GM20000 (cell line): ENCODE results near the gene RRAS2.
"Not testable (repeated sequence)": the region's sequence is repeated elsewhere in the genome, so short reads cannot be mapped to it uniquely, and the experiment has no call there.

Experiments
- DNase-seq: peaks from one replicate; pipeline ENCODE4 v3.0.0; 2012; ENCODE audit warnings: low spot score
- TF ChIP-seq, protein P1 (sequence below): IDR thresholded peaks from 2 replicates; pipeline ENCODE4 v1.5.1; 2012; ENCODE audit warnings: mild to moderate bottlenecking, control low read depth; ENCODE audit errors: extremely low read depth, missing control alignments

The RRAS2 gene

DNA sequence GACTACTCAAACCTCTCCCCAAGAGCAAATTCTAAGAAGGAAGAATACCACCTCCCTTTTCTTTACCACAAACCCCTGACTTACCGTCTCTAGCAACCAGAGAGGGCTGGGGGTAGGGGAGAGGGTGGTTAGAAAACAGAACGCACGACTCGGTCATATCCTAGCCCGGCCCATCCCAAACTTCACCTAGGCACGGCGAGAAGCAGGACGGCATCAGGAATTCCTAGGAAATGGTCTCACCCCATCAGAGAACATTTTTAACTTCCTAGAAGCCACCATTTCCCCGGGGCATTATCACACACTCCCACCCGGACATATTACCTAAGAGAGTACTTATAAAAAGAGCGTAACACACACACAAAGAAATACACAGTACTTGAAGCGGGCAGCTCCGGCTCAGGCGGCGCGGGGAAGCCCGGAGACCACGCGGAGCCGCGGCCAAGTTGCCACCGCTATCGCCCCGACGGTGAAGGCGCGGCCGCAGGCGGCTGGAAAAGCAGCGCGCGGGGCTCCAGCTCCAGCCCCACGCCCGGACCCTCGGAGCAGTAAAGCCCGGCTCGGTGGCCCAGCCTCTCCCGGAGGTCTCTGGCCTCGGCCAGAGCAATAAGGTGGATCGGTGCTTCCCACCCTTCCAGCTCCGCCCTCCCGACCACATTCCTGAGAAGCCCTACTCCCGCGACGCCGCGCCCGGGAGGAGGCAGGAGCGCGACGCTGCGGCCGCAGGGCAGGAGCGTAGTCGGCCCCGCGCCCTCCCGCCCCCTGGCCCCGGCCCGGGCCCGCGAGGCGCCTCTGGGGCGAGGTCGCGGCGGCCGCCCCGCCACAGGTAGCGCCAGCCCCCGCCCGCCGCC is 878 bp downstream of the RRAS2 start:
- TF ChIP-seq, protein P1, sequence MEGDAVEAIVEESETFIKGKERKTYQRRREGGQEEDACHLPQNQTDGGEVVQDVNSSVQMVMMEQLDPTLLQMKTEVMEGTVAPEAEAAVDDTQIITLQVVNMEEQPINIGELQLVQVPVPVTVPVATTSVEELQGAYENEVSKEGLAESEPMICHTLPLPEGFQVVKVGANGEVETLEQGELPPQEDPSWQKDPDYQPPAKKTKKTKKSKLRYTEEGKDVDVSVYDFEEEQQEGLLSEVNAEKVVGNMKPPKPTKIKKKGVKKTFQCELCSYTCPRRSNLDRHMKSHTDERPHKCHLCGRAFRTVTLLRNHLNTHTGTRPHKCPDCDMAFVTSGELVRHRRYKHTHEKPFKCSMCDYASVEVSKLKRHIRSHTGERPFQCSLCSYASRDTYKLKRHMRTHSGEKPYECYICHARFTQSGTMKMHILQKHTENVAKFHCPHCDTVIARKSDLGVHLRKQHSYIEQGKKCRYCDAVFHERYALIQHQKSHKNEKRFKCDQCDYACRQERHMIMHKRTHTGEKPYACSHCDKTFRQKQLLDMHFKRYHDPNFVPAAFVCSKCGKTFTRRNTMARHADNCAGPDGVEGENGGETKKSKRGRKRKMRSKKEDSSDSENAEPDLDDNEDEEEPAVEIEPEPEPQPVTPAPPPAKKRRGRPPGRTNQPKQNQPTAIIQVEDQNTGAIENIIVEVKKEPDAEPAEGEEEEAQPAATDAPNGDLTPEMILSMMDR, result no peak
- no peak for DNase-seq

DNA sequence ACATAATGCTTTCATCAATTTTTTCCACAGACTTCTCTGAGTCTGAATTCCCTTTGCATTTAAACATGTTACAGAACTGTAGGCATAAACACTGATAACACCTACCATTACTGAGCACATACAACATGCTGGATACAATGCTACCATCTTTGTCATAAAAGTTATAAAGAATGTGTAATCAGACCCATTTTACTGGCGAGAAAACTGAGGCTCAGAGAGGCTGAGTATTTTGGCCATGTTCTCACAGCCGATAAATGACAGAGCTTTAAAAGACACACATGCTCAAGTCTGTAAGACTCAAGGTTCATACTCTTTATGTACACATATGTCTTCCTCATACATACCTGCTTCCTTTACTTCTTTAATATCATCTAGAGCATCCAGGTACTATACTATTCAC is 2.6 kb downstream of the RRAS2 start:
- TF ChIP-seq, protein P1, result no peak
- no peak for DNase-seq

DNA sequence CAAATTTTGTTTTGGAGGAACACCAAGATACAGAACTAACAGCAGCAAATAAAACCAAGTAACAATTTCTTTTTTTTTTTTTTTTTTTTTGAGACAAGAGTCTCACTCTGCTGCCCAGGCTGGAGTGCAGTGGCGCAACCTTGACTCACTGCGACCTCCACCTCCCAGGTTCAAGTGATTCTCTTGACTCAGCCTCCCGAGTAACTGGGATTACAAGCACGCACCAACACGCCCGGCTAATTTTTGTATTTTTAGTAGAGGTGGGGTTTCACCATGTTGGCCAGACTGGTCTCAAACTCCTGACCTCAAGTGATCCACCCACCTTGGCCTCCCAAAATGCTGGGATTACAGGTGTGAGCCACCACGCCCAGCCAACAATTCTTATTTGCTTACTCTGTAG is 4.4 kb downstream of the RRAS2 start:
- DNase-seq, result not testable (repeated sequence)

DNA sequence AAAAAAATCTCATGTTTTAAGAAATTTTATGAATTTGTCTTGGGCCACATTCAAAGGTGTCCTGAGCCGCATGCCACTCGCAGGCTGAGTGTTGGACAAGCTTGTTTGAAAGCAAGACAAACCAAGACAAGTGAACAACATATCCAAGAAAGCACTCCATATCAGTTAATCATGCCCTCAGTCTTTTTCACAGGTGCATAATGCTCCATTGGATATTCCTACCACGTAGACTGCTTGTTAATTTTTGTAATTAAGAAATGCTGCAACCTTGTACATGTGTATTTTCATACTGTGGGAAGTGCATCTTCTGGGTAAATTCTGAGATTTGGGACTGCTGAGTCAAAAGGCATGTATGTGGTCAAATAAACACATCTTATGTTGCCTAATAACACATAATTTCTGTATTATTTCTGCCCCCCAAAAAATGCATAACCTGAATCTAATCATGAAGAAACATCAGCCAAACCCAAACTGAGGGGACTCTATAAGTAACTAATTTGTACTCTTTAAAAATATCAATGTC is 8.2 kb downstream of the RRAS2 start:
- TF ChIP-seq, protein P1, result no peak
- no peak for DNase-seq

DNA sequence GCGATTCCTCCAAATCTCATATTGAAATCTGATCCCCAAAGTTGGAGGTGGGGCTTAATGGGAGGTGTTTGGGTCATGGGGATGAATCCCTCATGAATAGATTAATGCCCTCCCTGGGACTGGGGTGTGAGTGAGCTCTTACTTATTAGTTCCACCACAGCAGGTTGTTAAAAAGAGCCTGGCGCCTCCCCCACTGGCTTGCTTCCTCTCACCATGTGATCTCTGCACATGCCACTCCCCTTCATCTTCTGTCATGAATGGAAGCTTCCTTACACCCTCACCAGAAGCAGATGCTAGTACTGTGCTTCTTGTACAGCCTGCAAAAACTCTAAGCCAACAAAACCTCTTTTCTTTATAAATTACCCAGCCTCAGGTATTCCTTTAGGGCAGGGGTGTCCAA is 8.8 kb downstream of the RRAS2 start:
- TF ChIP-seq, protein P1, result no peak
- DNase-seq, result no peak

DNA sequence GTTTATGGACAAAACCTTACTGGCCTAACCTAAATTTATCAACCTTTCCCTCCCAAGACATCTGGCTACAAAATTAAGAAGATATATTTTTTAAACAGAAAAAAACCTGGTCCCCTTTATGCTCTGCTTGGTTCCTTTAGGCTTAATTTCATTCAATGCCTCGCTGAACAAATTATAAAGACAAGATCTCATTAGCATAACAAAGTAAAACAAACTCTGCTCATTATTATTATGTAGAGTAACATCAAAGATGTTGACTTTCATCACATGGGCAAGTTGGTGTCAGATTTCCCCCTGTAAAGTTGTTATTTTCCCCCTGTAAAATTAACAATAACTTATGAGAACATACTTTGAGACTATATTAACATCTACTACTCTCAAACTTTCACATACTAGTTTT is 11.0 kb downstream of the RRAS2 start:
- no peak for DNase-seq

DNA sequence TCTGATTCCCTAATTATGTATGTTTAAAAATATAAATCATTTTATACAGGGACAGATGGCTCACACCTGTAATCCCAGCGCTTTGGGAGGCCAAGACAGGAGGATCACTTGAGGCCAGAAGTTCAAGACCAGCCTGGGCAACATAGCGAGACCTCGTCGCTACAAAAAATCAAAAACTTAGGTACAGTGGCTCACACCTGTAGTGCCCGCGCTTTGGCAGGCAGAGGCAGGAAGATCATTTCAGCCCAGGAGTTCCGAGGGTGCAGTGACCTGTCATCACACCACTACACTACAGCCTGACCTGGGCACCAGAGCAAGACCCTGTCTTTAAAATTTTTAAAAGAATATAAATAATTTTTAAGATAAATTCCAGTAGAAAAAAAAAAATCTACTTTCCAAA is 11.5 kb downstream of the RRAS2 start:
- TF ChIP-seq, protein P1, result no peak
- no peak for DNase-seq

More for the DNA sequence above, 11.0 kb downstream of the RRAS2 start:
- TF ChIP-seq, protein P1, result no peak
